CD4-positive, alpha-beta T cell treated with Interferon alpha-2 for 1 hour (primary cell): Measurements from ENCODE around the gene NTN1.
A peak's percentile ranks its signal among the peaks of the same experiment; 100 is the strongest.

Experiments used
- DNase-seq, 2 donors: peaks; one replicate each; pipeline ENCODE4 v3.0.0-alpha.2; 2020 to 2022

NTN1 gene

GRCh38 chr17:9287306-9287705, 266.0 kb downstream of the NTN1 start:
- DNase-seq = no peak

- DNase-seq = no peak
These were observed 268.9 kb downstream of the NTN1 start for GRCh38 chr17:9290226-9290613.

- DNase-seq = peak in 1 of 2 donors; percentile 25
These were observed 270.7 kb downstream of the NTN1 start for GRCh38 chr17:9291912-9292560.

GRCh38 chr17:9292561-9292941, 271.2 kb downstream of the NTN1 start:
- no peak for DNase-seq
